NCI-H2196 (cell line): Measurements from ENCODE around the gene NOTUM.

Experiments
- DNase-seq: peaks from one replicate; lab custom pipeline; 2025; ENCODE audit not compliant: unreplicated experiment; lab: John Stamatoyannopoulos, UW

NOTUM gene

GRCh38 chr17:81939881-81940385, 21.1 kb downstream of the NOTUM start:
- no peak for DNase-seq

- DNase-seq = no peak
These were observed 21.8 kb downstream of the NOTUM start for GRCh38 chr17:81939218-81939617.

DNA sequence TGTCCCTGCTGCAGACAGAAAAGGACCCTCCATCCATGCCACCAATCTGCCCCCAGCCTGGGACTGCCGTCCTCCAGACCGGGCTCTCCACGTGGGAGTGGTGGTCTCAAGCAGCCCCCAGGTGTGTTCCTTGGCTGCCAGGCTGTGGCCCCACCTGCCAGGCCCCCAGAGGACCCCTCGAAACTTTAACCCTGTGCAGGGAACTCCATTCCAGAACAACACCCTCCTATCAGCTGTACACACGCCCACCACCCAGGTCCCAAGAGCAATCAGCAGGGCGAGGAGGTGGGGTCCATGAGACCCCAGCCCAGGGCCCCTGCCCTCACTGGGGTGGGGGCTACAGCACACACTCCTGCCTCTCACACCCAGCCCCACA, 25.3 kb downstream of the NOTUM start:
- DNase-seq = no peak

GRCh38 chr17:81934850-81935708, 25.9 kb downstream of the NOTUM start:
- no peak for DNase-seq

- no peak for DNase-seq
These were observed 26.8 kb downstream of the NOTUM start for GRCh38 chr17:81934098-81934757.

- no peak for DNase-seq
These were observed 27.7 kb downstream of the NOTUM start for GRCh38 chr17:81933178-81933699.

DNA sequence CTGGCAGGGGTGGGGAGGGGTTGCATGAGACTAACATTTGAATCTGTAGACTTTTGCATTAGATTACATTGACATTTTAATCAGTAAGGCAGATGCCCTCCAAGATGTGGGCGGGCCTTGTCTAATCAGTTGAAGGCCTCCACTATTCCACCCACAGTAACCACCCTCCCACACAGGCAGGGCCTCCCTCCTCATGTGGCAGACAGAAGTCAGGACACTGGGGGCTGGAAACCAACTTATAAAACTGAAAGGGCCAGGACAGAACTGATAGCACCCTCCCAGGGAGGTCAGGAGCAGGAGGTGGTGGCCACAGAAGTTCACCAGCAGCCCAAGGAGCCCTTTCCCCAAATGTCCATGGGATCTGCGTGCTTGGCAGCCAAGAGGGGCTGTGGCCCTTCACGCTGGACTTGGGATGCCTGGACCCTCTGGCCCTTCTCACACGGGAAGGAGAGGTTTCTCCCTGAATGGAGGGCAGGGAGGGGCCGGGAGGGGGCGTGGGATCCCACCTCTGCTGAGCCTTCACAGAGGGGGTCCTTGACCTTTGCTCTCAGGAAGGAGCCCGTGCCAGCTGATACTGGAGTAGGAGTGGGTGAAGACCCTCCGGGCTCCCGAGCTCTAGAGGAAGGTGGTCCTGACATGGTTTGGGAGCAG, 28.5 kb downstream of the NOTUM start:
- no peak for DNase-seq

DNA sequence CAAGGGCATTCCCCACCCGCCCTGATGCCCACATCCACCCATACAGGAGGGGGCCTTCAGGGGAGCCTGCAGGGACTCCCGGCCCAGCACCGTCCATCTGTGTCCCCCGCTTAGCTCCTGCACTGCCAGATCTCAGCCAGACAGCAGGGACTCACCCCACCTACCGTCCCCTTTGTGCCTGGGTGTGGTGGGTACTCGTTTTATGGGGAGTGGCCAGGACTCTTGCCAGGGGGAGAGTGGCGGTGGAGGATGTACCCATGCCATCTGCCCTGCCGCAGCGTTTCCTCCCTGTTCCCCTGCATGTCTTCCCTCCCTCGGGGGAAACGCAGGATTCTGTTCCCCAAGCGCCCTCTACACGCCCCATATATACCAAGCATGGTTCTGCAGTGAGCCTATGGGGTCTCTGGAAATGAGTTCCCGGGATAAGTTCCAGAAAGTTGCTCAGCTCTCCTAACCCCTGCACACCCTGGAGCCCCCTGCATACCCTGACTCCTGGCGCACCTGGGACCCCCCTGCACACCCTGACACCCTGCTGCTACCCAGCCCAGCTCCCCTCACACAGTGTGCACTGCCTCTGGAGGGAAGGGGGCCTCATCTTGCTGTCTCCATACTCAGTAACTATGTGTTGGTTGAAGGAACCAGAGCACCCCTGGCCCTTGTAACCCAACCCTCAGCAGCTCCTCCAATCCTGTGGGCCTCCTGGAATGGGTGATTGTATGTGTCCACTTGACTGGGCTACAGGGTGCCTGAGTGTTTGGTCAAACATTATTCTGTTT, 29.2 kb downstream of the NOTUM start:
- no peak for DNase-seq

- no peak for DNase-seq
These were observed 29.8 kb downstream of the NOTUM start for GRCh38 chr17:81931189-81931556.

DNA sequence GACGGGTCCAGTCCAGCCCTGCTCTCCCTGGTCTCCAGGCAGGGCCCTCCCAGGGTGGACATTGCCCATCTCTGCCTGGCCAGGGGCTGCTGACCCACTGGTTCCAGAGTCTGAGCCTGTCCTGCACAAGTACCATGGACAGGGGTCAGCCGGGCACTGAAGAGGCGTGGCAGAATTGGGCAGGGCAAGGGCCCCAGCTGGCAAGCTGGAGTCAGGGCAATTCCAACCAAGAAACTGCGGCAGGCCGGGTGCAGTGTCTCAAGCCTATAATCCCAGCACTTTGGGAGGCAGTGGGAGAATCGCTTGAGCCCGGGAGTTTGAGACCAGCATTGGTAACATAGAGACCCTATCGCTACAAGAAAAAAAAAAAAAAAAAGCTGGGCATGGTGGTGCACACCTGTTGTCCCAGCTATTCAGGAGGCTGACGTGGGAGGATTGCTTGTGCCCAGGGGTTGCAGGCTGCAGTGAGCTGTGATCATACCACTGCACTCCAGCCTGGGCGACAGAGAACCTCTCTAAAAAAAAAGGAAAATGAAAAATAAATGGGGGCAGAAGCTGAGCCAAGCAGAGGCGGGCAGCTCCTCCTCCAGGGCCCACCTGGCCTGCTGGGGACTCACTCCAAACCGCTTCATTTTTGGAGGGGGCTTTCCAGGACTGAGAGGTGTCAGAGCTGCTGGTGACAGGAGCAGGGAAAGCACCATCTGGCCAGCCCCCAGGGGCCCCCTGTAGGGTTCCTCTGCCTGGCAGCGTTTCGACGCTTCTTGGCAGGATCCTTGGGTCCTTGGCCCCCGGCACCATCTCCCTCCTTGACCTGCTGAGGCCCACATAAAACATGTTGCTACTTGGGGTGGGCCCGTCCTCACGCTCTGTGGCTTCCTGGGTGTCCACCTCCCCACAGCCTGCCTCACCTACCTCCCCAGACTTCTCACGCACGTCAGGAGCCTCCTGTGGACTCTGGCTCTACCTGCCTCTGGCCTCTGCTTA, 30.6 kb downstream of the NOTUM start:
- DNase-seq = no peak

GRCh38 chr17:81929253-81930141, 31.5 kb downstream of the NOTUM start:
- DNase-seq = no peak

DNA sequence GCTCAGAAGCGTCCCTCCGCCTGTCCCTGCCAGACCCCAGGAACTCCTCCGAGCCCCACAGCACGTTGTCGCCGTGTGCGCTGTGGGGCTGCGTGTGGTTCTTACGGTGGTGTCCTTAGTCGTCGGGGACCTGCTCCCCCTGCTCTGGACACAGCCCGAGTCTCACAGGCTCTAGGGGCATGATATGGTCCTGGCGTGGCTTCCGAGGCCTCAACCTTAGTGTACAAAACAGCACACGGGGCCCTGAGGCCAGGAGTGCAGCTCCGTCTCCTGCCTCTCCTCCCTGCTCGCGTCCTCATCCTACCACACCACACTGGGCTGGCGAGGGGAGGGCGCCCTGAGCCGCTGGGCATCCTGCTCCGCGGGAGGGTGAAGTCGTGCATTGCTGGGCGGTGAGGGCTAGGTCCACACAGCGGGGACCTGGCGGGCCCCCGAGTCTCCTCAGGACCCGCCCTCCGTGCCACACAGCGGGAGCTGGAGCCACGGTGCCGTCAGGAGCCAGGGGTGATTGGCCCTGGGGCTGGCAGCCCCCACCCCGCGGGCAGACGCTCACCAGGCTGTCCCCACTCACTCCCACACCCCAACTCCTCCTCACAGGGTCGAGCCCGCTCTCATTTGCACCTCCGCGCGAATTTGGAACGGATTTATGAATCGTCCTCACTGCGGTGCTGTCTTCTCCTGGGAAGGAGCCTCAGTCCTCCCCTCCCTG, 32.3 kb downstream of the NOTUM start:
- DNase-seq = no peak

GRCh38 chr17:81927653-81928543, 33.1 kb downstream of the NOTUM start, which contains the start of gene MAFG:
MAFG (minus strand) TSS chr17:81927735; CDS start chr17:81923185, 4,550 bp downstream.
- DNase-seq = peak; percentile 99

DNA sequence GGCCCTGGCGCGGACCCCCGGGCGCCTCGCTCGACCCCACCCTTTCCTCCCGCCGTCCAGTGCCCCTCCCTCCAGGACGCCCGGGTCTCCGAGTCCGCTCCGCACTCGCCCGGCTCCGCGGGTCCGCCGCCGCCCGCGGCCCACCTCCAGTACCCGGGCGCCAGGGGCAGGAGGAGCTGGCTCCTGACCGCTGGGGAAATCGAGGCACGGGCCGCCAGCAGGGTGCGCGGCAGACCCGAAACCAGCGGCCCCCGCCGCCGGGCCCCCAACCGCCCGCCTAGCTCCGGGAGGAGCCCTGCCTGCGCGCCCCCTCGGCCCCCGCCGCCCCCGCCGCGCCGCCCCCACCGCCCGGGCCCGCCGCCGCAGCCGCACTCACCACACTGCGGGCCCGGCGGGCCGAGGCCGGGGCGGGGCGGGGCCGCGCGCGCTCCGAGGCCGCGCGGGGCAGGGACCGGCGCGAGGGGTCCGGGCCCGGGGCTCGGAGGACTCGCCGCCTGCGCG, 33.8 kb downstream of the NOTUM start:
- no peak for DNase-seq

DNA sequence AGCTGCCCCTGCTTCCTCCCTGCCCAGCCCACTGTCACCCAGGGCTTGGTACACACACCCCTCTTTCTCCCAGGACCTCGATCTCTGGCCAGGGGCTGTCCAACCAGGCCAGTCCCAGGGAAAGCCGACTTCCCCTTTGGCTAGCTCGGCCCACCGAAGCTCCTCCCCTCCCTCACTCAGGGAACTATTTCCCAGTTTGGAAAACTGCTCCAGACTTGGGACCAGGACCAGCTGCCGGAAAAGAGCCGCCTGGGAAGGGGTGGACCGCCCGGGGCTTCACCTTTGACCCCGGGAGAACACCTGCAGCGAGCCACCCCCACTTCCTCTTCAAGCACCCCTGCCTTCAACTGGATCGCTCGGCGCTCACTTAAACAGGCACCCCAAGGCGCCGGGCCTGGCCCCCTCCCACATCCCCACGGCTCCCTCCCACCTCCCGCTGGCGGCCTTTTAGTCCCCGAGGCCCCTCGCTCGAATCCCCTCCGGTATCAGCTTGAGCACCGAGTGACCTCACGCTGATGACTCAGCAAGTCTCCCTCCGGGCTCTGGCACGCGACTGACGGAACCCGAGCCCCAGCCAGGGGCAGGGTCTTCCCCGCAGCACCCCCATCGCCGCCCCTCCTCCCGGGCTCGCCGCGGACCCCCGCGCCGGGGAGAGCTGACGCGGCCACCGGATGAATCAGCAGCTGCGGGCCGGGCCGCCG, 34.4 kb downstream of the NOTUM start:
- DNase-seq = peak; percentile 75

- no peak for DNase-seq
These were observed 35.0 kb downstream of the NOTUM start for GRCh38 chr17:81925860-81926450.
